ENCODE results near the gene ABHD2.
"Not testable (repeated sequence)": the region's sequence is repeated elsewhere in the genome, so short reads cannot be mapped to it uniquely, and the experiment has no call there.

Gene ABHD2

GRCh38 chr15:89217686-89218376, 129.6 kb downstream of the ABHD2 start:
- no peak overlapping the region for H3K4me3 ChIP-seq (ENCODE audit: low read depth, low read length)

DNA sequence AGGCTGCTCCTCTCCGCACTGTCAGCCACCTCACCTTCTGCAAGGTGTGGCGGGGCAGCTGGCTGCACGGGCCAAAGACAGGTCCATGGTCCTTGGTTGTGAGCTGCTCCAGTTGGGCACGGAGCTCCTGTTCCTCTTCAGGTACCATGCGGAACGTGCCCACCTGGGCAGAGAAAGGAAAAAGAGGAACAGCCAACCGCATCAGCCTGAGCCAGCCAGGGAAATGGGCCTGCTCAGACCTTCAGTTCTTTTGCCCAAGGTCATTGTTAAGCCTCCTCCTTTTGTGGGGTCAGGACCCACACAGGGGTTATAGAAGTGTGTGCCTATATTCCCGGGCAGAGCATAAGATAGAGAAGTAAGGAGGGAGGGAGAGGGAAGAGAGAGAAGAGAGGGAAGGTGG, 130.3 kb downstream of the ABHD2 start:
- no peak overlapping the region for H3K4me3 ChIP-seq (ENCODE audit: low read depth, low read length)

- H3K4me3 ChIP-seq (ENCODE audit: low read depth, low read length), result no peak within 1 kb of the TSS
Observed at GRCh38 chr15:89221543-89221942, 133.3 kb downstream of the ABHD2 start, which contains the start of gene RLBP1. Gene RLBP1, minus strand, starts transcription at chr15:89221579. Its CDS starts 2,604 bp downstream, at chr15:89218975.

GRCh38 chr15:89225588-89225987, 137.3 kb downstream of the ABHD2 start:
- H3K4me3 ChIP-seq (ENCODE audit: low read depth, low read length), result no peak overlapping the region

DNA sequence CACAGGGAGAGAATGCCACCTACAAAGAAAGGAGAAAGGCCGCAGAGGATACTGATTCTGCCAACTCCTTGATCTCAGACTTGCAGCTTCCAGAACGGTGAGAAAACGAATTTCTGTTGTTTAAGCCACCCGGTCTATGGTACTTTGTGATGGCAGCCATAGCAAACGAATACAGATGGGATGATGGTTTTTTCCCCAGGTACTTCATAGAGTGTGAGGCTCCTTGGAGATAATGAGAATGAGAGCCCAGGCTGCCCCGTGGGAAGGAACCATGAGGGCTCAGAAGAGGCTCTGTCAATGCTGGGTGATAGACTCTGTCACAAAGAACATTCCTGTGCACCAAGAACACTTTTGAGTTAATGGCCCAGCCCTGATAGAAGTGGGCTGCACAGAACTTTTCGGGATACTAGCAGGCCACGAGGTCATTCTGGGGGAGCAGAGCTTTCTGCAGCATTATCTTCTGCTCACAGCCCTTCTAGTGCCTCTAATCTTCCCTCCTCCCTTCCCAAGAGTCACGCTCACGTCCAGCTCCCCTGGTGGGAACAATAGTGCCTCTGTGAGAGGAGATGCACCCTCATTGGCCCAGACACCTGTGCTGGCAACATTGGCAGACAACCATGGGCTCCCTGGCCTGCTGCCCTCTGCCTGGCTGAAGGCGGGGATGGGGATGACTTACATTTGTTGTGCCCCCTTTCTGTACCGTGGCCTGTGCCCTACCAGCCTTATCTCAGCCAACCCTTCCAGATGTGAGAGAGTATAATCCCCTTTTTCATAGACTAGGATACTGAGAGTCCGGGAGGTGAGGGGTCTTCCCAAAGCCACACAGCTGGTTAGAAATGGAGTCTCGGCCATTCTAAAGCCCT, 138.3 kb downstream of the ABHD2 start:
- no peak overlapping the region for H3K4me3 ChIP-seq (ENCODE audit: low read depth, low read length)

DNA sequence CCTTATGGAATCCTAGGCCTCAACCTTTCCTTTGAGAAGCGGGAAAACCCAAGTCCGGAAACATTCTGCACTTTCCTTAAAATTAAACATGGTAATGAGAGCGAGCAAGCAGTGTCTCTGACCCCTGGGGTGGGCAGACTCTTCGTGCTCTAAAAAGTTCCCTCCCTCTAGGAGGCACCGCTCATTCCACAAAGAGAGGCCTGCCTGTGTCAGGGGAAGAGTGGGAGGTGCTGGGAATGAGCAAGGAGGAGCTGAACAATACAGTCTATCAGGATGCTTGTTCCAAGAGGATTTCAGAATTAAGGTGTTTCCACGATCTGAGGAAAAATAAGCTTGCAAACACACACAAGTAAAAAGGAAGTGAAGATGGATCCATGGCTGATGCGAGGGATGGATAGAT, 139.2 kb downstream of the ABHD2 start:
- no peak overlapping the region for H3K4me3 ChIP-seq (ENCODE audit: low read depth, low read length)

GRCh38 chr15:89230277-89230676, 142.0 kb downstream of the ABHD2 start:
- no peak overlapping the region for H3K4me3 ChIP-seq (ENCODE audit: low read depth, low read length)

GRCh38 chr15:89231832-89232231, 143.6 kb downstream of the ABHD2 start:
- H3K4me3 ChIP-seq (ENCODE audit: low read depth, low read length), result no peak overlapping the region

DNA sequence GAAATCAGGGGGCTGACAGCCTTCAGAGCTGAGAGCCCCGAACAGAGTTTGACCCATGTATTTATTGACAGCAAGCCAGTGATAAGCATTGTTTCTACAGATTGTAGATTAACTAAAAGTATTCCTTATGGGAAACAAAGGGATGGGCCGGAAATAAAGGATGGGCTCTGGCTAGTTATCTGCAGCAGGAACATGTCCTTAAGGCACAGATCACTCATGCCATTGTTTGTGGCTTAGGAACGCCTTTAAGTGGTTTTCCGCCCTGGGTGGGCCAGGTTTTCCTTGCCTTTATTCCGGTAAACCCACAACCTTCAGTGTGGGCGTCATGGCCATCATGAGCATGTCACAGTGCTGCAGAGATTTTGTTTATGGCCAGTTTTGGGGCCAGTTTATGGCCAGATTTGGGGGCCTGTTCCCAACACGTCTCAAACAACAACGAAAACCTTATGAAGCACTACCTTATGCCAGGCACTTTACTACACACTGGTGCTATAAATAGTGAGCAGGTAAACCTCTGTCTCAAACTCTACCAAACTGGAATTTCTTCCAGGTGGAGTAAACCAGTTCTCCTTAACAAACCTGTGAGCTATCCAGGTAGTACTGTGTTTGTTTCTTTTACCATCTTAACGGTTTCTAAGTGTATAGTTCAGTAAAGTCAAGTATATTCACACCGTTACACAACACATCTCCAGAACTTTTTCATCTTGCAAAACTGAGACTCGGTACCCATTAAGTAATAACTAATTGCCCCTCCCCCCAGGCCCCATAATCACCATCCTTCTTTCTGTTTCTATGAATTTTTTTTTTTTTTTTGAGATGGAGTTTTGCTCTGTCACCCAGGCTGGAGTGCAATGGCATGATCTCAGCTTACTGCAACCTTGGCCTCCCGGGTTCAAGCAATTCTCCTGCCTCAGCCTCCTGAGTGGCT, 151.9 kb downstream of the ABHD2 start:
- not testable (repeated sequence) for H3K4me3 ChIP-seq (ENCODE audit: low read depth, low read length)

DNA sequence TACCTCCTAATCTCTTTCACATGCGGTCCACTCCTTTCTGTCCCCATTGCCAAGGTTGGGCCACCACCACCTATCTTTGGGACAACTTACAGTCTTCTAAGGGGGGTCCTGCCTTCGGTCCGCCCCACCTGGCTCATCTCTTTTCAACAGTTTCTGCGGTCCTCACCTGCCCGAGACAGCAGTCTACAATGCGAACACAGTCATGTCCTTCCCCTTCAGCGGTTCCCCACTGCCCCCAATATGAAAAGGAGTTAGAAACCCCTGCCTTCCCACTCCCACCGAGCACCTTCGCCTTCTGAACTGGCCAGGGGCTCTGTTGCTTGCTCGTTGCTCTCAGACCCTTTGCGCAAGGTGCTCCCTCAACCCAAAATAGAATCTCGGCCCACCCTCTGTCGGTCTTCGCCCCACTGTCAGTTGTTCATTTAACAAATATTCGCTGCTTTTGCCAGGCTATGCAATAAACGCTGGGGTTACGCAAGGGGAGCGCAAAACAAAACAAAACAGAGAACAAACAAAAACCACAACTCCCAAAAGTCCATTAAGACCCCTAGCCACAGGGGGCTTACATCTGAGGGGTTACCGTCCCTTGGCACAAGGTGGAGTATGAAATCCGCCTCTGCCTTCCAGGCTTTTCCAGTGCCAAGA, 154.9 kb downstream of the ABHD2 start:
- H3K4me3 ChIP-seq (ENCODE audit: low read depth, low read length), result peak overlapping the region; percentile 94

- H3K4me3 ChIP-seq (ENCODE audit: low read depth, low read length), result peak within 1 kb of the TSS; percentile 94
Observed at GRCh38 chr15:89243691-89244573, 155.7 kb downstream of the ABHD2 start, which contains the start of gene FANCI. Gene FANCI, plus strand, starts transcription at chr15:89243979. Its CDS starts 3,669 bp downstream, at chr15:89247648.

DNA sequence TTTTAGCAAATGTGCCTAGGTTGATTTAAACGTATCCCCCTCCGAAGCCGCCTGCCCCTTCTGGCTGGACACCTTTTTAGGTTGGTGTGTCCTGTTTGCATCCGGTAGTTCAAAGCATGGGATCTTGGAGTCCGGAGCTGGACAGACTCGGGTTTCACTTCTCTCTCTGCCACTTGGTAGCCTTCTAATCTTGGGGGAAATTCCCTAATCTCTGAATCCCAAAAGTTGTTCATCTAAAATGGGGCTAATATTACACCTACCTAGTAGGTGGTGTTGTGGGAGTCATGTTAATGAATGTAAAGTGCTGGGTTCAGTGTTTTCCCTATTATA, 156.3 kb downstream of the ABHD2 start:
- H3K4me3 ChIP-seq (ENCODE audit: low read depth, low read length), result peak overlapping the region; percentile 94

GRCh38 chr15:89247446-89247845, 159.2 kb downstream of the ABHD2 start:
- H3K4me3 ChIP-seq (ENCODE audit: low read depth, low read length), result no peak overlapping the region

DNA sequence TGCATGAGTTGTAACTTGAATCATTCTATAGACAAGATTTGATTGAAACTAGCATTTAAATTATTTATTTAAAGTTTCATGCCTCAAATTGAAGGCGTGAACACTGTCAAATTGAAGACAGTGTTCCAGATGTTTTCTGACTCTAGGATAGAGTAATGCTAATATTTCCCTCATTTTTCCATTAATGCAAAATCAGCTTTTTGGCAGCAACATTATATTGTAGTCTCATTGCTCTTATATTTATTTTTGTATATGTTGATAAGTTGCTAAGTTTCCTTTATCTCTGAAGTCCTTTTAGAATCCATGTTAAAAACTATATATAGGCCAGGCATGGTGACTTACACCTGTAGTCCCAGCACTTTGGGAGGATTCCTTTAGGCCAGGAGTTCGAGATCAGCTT, 160.3 kb downstream of the ABHD2 start:
- no peak overlapping the region for H3K4me3 ChIP-seq (ENCODE audit: low read depth, low read length)

DNA sequence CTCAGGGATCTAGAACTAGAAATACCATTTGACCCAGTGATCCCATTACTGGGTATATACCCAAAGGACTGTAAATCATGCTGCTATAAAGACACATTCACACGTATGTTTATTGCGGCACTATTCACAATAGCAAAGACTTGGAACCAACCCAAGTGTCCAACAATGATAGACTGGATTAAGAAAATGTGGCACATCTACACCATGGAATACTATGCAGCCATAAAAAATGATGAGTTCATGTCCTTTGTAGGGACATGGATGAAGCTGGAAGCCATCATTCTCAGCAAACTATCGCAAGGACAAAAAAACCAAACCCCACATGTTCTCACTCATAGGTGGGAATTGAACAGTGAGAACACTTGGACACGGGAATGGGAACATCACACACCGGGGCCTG, 161.9 kb downstream of the ABHD2 start:
- H3K4me3 ChIP-seq (ENCODE audit: low read depth, low read length), result not testable (repeated sequence)

Measured in iPS-11a (cell line).